Measurements from ENCODE around the gene NUP210.

- TF ChIP-seq POLR2A (IDR thresholded peaks at IDR 0.05), result no peak
- TF ChIP-seq CTCF (IDR thresholded peaks at IDR 0.05), result no peak
- no peak for TF ChIP-seq EP300 (IDR thresholded peaks at IDR 0.05)
- TF ChIP-seq POLR2AphosphoS5 (IDR thresholded peaks at IDR 0.05), result no peak
Measured at GRCh38 chr3:13419505-13420044, 547 bp downstream of the NUP210 start.
